Bronchial epithelial cell (primary cell): Measurements from ENCODE around the gene CRYAA. TPM values are rescaled to one million over a fixed set of nuclear protein-coding genes. Genes with fewer than 3 reads are reported as not detected.

Source experiments
- DNase-seq: peaks from one replicate; pipeline ENCODE4 v3.0.0-alpha.2; 2010; ENCODE audit warnings: low read depth
- FAIRE-seq: peaks from 2 replicates; lab custom pipeline; 2011; peaks lifted over from hg19 to GRCh38; lab: Jason Lieb, UNC
- H3K27me3 ChIP-seq: 2 replicates; pipeline ENCODE4 v1.5.1; 2011; ENCODE audit warnings: low read length; ENCODE audit not compliant: control insufficient read depth, insufficient read depth
- H3K36me3 ChIP-seq: 2 replicates; pipeline ENCODE4 v1.5.1; 2011; ENCODE audit warnings: low read length; ENCODE audit not compliant: control insufficient read depth, insufficient read depth
- H3K4me3 ChIP-seq: 2 replicates; pipeline ENCODE4 v1.5.1; 2011; ENCODE audit warnings: mild to moderate bottlenecking, low read depth, low read length, control low read depth
- total RNA-seq: library from RNA; depleted of rRNA; stranded (reverse); fragments of >200 nt; gene quantifications from 2 replicates; pipeline ENCODE4 v1.2.1, GENCODE V29; 2014
- TF ChIP-seq, protein P1 (sequence below): IDR thresholded peaks from 2 replicates; pipeline ENCODE4 v1.5.1; 2011; ENCODE audit warnings: mild to moderate bottlenecking, moderate library complexity, low read length, control low read depth, inconsistent platforms; ENCODE audit not compliant: insufficient read depth, severe bottlenecking

The CRYAA gene
- total RNA-seq, 1 donor from 2014 or later = not detected

GRCh38 chr21:43187715-43188114 is 18.9 kb downstream of the CRYAA start:
- DNase-seq (no peak), FAIRE-seq (peak; percentile 99)
- TF ChIP-seq, protein P1, sequence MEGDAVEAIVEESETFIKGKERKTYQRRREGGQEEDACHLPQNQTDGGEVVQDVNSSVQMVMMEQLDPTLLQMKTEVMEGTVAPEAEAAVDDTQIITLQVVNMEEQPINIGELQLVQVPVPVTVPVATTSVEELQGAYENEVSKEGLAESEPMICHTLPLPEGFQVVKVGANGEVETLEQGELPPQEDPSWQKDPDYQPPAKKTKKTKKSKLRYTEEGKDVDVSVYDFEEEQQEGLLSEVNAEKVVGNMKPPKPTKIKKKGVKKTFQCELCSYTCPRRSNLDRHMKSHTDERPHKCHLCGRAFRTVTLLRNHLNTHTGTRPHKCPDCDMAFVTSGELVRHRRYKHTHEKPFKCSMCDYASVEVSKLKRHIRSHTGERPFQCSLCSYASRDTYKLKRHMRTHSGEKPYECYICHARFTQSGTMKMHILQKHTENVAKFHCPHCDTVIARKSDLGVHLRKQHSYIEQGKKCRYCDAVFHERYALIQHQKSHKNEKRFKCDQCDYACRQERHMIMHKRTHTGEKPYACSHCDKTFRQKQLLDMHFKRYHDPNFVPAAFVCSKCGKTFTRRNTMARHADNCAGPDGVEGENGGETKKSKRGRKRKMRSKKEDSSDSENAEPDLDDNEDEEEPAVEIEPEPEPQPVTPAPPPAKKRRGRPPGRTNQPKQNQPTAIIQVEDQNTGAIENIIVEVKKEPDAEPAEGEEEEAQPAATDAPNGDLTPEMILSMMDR = no peak

DNA sequence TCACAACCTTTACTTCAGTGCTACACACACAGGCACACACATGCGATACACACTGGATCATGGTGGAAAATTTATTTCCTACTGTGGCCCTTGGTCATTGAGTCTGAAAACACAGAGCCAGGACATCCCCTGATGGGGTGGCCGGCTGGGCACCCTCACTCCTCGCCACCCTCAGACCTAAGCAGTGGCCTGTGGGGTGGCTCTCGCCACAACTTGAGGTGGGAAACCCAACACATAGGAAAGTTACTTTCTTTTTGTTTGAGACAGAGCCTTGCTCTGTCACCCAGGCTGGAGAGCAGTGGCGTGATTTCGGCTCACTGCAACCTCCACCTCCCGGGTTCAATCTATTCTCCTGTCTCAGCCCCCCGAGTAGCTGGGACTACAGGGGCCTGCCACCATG is 19.4 kb downstream of the CRYAA start:
- no peak for DNase-seq
- Histone ChIP-seq H3K4me3 (no peak overlapping the region), H3K36me3 (no peaks in the 10 kb centered on the region), H3K27me3 (no peaks in the 10 kb centered on the region)
- TF ChIP-seq, protein P1 = no peak
- FAIRE-seq = no peak

More at GRCh38 chr21:43187715-43188114, 18.9 kb downstream of the CRYAA start:
- H3K4me3 ChIP-seq = no peak overlapping the region
- no peaks in the 10 kb centered on the region for H3K36me3 ChIP-seq
- no peaks in the 10 kb centered on the region for H3K27me3 ChIP-seq

DNA sequence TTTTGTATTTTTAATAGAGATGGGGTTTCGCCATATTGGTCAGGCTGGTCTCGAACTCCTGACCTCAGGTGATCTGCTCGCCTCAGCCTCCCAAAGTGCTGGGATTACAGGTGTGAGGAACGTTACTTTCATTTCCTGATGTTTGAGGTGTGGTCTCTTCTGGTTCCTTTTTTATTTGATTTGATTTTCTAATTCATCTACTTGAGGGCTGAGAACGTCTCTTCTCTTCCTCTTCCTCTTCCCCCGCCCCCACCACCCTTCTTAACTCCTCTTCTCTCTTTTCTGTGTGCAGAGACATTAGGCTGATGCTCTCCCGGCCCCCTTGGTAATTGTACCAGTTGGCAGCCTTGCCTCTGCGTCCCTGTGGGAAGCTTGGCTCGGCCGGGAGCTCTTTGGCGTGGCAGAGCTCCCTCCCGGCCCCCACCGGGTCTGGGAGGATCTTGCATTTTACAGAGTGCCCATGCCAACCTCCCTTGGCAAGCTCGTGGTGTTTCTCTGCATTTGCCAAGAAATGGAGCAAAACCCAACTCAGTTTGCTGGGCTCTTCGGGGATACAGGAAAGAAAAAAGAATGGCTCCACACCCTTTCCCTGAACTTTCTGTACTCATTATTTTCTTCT is 19.9 kb downstream of the CRYAA start:
- no peaks in the 10 kb centered on the region for H3K27me3 ChIP-seq
- no peak overlapping the region for H3K4me3 ChIP-seq
- FAIRE-seq (no peak), DNase-seq (no peak)
- TF ChIP-seq, protein P1 = no peak
- H3K36me3 ChIP-seq = no peaks in the 10 kb centered on the region

DNA sequence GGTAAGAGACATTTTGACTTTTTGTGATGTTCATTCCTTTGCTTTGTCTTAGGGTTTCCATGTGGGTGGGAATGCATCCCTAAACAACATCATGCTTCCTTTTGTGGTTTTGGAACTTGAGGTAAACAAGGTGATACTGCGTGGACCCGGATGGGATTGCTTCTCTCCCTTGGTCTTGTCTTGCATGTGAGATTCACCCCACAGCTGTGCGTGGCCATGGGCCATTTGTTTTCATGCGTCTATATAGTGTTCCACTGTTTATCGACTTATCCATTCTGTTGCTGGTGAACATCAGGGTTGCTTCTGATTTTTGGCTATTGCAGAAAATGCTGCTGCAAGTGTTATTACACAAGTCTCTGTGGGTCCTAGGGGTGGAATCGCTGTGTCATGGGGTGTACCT is 21.1 kb downstream of the CRYAA start:
- DNase-seq = no peak
- Histone ChIP-seq H3K4me3 (no peak overlapping the region), H3K36me3 (no peaks in the 10 kb centered on the region), H3K27me3 (no peaks in the 10 kb centered on the region)
- TF ChIP-seq, protein P1 = no peak
- peak; percentile 88 for FAIRE-seq

- no peaks in the 10 kb centered on the region for H3K27me3 ChIP-seq
- H3K4me3 ChIP-seq = no peak overlapping the region
- no peaks in the 10 kb centered on the region for H3K36me3 ChIP-seq
- no peak for DNase-seq
- no peak for FAIRE-seq
- TF ChIP-seq, protein P1 = no peak
Observed at GRCh38 chr21:43190544-43190943, 21.7 kb downstream of the CRYAA start.

- DNase-seq (no peak), FAIRE-seq (no peak)
- Histone ChIP-seq H3K27me3 (no peaks in the 10 kb centered on the region), H3K4me3 (no peak overlapping the region), H3K36me3 (no peaks in the 10 kb centered on the region)
- TF ChIP-seq, protein P1 = no peak
Observed at GRCh38 chr21:43190951-43191350, 22.1 kb downstream of the CRYAA start.
